Ishikawa (cell line): Measurements from ENCODE around the gene EMP2.

Source experiments
- TAF1 ChIP-seq: IDR thresholded peaks from 2 replicates; pipeline ENCODE4 v1.6.1; 2012; ENCODE audit warnings: low read depth, mild to moderate bottlenecking
- TEAD4 ChIP-seq: IDR thresholded peaks from 2 replicates; pipeline ENCODE4 v1.6.1; 2012
- YY1 ChIP-seq: IDR thresholded peaks from 2 replicates; pipeline ENCODE4 v1.6.1; 2012; ENCODE audit warnings: low read depth
- TF ChIP-seq, protein P1 (sequence below): IDR thresholded peaks from 2 replicates; pipeline ENCODE4 v1.6.1; 2012; ENCODE audit warnings: low read depth, mild to moderate bottlenecking

DNA sequence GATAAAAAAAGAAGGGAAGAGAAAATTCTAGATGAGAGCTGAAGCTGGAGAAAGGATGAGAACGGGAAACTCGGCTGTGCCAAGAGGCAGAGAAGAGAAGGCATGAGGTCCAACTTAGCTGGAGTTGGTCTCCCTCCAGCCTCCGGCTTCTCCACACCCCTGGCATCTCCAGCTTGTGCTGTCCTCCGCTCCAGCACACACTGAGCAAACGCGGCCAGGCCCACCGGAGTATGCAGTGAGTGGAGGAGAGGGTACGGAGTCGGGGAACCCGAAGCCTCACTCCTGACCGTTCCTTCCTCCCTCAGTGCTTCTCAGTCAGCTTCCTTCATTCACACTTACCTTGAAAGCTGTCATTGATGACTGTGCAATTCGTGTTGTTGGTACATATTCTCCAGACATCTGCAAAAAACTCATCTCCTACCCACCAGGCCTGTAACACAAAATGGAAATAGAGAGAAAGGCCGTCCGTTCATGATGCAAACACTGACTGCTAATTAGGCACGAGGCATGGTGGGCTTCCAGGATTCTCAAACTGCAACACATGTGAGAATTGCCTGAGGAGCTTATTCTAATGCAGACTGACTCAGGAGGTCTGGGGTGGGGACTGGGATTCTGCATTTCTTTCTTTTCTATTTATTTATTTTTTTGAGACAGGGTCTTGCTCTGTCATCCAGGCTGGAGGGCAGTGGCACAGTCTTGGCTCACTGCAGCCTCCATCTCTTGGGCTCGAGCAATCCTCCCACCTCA, 37.0 kb downstream of the EMP2 start:
- no peak for TF ChIP-seq TEAD4
- TF ChIP-seq YY1 = no peak
- no peak for TF ChIP-seq TAF1
- TF ChIP-seq, protein P1, sequence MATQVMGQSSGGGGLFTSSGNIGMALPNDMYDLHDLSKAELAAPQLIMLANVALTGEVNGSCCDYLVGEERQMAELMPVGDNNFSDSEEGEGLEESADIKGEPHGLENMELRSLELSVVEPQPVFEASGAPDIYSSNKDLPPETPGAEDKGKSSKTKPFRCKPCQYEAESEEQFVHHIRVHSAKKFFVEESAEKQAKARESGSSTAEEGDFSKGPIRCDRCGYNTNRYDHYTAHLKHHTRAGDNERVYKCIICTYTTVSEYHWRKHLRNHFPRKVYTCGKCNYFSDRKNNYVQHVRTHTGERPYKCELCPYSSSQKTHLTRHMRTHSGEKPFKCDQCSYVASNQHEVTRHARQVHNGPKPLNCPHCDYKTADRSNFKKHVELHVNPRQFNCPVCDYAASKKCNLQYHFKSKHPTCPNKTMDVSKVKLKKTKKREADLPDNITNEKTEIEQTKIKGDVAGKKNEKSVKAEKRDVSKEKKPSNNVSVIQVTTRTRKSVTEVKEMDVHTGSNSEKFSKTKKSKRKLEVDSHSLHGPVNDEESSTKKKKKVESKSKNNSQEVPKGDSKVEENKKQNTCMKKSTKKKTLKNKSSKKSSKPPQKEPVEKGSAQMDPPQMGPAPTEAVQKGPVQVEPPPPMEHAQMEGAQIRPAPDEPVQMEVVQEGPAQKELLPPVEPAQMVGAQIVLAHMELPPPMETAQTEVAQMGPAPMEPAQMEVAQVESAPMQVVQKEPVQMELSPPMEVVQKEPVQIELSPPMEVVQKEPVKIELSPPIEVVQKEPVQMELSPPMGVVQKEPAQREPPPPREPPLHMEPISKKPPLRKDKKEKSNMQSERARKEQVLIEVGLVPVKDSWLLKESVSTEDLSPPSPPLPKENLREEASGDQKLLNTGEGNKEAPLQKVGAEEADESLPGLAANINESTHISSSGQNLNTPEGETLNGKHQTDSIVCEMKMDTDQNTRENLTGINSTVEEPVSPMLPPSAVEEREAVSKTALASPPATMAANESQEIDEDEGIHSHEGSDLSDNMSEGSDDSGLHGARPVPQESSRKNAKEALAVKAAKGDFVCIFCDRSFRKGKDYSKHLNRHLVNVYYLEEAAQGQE = no peak
